Measurements from ENCODE around the gene CCNQ. TPM values are rescaled to one million over a fixed set of nuclear protein-coding genes. Genes with fewer than 3 reads are reported as not detected.

The CCNQ gene
- total RNA-seq, 2 experiments from 2014 or later = 18.1 to 18.9 TPM

GRCh38 chrX:153571534-153571908, 27.4 kb downstream of the CCNQ start:
- no peaks in the 10 kb centered on the region for H3K9me3 Mint-ChIP-seq
- H3K27me3 Mint-ChIP-seq = no peaks in the 10 kb centered on the region
- H3K27ac Mint-ChIP-seq = no peak overlapping the region
- intact Hi-C loops (cut with micrococcal nuclease) = no loop called here
- ChIA-PET POLR2A (no interaction called here), CTCF (no interaction called here)
- H3K4me3 Mint-ChIP-seq = no peak overlapping the region
- no peaks in the 10 kb centered on the region for H3K36me3 Mint-ChIP-seq
- DNase-seq = no peak
- H3K4me1 Mint-ChIP-seq (ENCODE audit: low read depth) = no peaks in the 10 kb centered on the region

GRCh38 chrX:153569475-153569874, 29.5 kb downstream of the CCNQ start:
- H3K36me3 Mint-ChIP-seq = no peaks in the 10 kb centered on the region
- no peaks in the 10 kb centered on the region for H3K4me1 Mint-ChIP-seq (ENCODE audit: low read depth)
- CTCF ChIA-PET = no interaction called here
- no peak overlapping the region for H3K4me3 Mint-ChIP-seq
- DNase-seq = no peak
- intact Hi-C loops (cut with micrococcal nuclease) = no loop called here
- no peak overlapping the region for H3K27ac Mint-ChIP-seq
- no peaks in the 10 kb centered on the region for H3K27me3 Mint-ChIP-seq
- POLR2A ChIA-PET = no interaction called here
- H3K9me3 Mint-ChIP-seq = no peaks in the 10 kb centered on the region

- no peaks in the 10 kb centered on the region for H3K4me1 Mint-ChIP-seq (ENCODE audit: low read depth)
- intact Hi-C loops (cut with micrococcal nuclease) = no loop called here
- ChIA-PET POLR2A (no interaction called here), CTCF (no interaction called here)
- no peaks in the 10 kb centered on the region for H3K27me3 Mint-ChIP-seq
- H3K36me3 Mint-ChIP-seq = no peaks in the 10 kb centered on the region
- no peaks in the 10 kb centered on the region for H3K9me3 Mint-ChIP-seq
- DNase-seq = no peak
- no peak overlapping the region for H3K27ac Mint-ChIP-seq
- no peak overlapping the region for H3K4me3 Mint-ChIP-seq
Observed at GRCh38 chrX:153568451-153569011, 30.4 kb downstream of the CCNQ start.

GRCh38 chrX:153565996-153566580, 32.9 kb downstream of the CCNQ start:
- intact Hi-C loops (cut with micrococcal nuclease) = no loop called here
- H3K27ac Mint-ChIP-seq = no peak overlapping the region
- H3K4me3 Mint-ChIP-seq = no peak overlapping the region
- no peaks in the 10 kb centered on the region for H3K27me3 Mint-ChIP-seq
- H3K4me1 Mint-ChIP-seq (ENCODE audit: low read depth) = no peaks in the 10 kb centered on the region
- no peaks in the 10 kb centered on the region for H3K9me3 Mint-ChIP-seq
- no peaks in the 10 kb centered on the region for H3K36me3 Mint-ChIP-seq
- ChIA-PET POLR2A (no interaction called here), CTCF (interaction anchor here (2.3 kb wide), 1 partner anchor 102 kb away, joined by 7 read pairs; no protein-coding TSS in a partner anchor)
- no peak for DNase-seq

GRCh38 chrX:153564047-153564606, 34.8 kb downstream of the CCNQ start:
- no peaks in the 10 kb centered on the region for H3K4me1 Mint-ChIP-seq (ENCODE audit: low read depth)
- no peak overlapping the region for H3K27ac Mint-ChIP-seq
- POLR2A ChIA-PET = no interaction called here
- no peaks in the 10 kb centered on the region for H3K36me3 Mint-ChIP-seq
- no peaks in the 10 kb centered on the region for H3K27me3 Mint-ChIP-seq
- no peaks in the 10 kb centered on the region for H3K9me3 Mint-ChIP-seq
- intact Hi-C loops (cut with micrococcal nuclease) = no loop called here
- CTCF ChIA-PET = interaction anchor here (1.3 to 2.3 kb wide), 2 partner anchors 9 to 104 kb away, joined by 5 to 7 read pairs; no protein-coding TSS in a partner anchor
- DNase-seq = no peak
- H3K4me3 Mint-ChIP-seq = no peak overlapping the region

GRCh38 chrX:153562546-153562945, 36.4 kb downstream of the CCNQ start:
- ChIA-PET POLR2A (no interaction called here), CTCF (interaction anchor here (1.2 kb wide), 1 partner anchor 23 kb away, joined by 5 read pairs; no protein-coding TSS in a partner anchor)
- Mint-ChIP-seq H3K36me3 (no peaks in the 10 kb centered on the region), H3K4me3 (no peak overlapping the region), H3K4me1 (ENCODE audit: low read depth) (no peaks in the 10 kb centered on the region), H3K9me3 (no peaks in the 10 kb centered on the region), H3K27me3 (no peaks in the 10 kb centered on the region), H3K27ac (no peak overlapping the region)
- intact Hi-C loops (cut with micrococcal nuclease) = no loop called here
- DNase-seq = no peak

- Mint-ChIP-seq H3K27me3 (no peaks in the 10 kb centered on the region), H3K4me1 (ENCODE audit: low read depth) (no peaks in the 10 kb centered on the region), H3K27ac (no peak overlapping the region), H3K9me3 (no peaks in the 10 kb centered on the region), H3K36me3 (no peaks in the 10 kb centered on the region), H3K4me3 (no peak overlapping the region)
- intact Hi-C loops (cut with micrococcal nuclease) = no loop called here
- CTCF ChIA-PET = no interaction called here
- no peak for DNase-seq
- POLR2A ChIA-PET = no interaction called here
Observed at GRCh38 chrX:153561337-153561736, 37.6 kb downstream of the CCNQ start.

- CTCF ChIA-PET = interaction anchor here (1.3 kb wide), 1 partner anchor 107 kb away, joined by 4 read pairs; no protein-coding TSS in a partner anchor
- intact Hi-C loops (cut with micrococcal nuclease) = no loop called here
- Mint-ChIP-seq H3K36me3 (no peaks in the 10 kb centered on the region), H3K4me1 (ENCODE audit: low read depth) (no peaks in the 10 kb centered on the region), H3K4me3 (no peak overlapping the region), H3K27ac (no peak overlapping the region), H3K27me3 (no peaks in the 10 kb centered on the region), H3K9me3 (no peaks in the 10 kb centered on the region)
- DNase-seq = no peak
- POLR2A ChIA-PET = no interaction called here
Observed at GRCh38 chrX:153560466-153560865, 38.5 kb downstream of the CCNQ start.

- H3K27ac Mint-ChIP-seq = no peak overlapping the region
- CTCF ChIA-PET = interaction anchor here (1.3 kb wide), 1 partner anchor 107 kb away, joined by 4 read pairs; no protein-coding TSS in a partner anchor
- intact Hi-C loops (cut with micrococcal nuclease) = loop anchor here (5.0 kb wide), 1 partner anchor 87 kb away; the partner anchor contains the start of gene DUSP9
- H3K4me1 Mint-ChIP-seq (ENCODE audit: low read depth) = no peaks in the 10 kb centered on the region
- no peaks in the 10 kb centered on the region for H3K27me3 Mint-ChIP-seq
- no peaks in the 10 kb centered on the region for H3K36me3 Mint-ChIP-seq
- no peak for DNase-seq
- no peak overlapping the region for H3K4me3 Mint-ChIP-seq
- no peaks in the 10 kb centered on the region for H3K9me3 Mint-ChIP-seq
- POLR2A ChIA-PET = no interaction called here
Observed at GRCh38 chrX:153560000-153560399, 38.9 kb downstream of the CCNQ start.

- H3K4me3 Mint-ChIP-seq = no peak overlapping the region
- CTCF ChIA-PET = no interaction called here
- H3K4me1 Mint-ChIP-seq (ENCODE audit: low read depth) = no peaks in the 10 kb centered on the region
- H3K27me3 Mint-ChIP-seq = no peaks in the 10 kb centered on the region
- no peak overlapping the region for H3K27ac Mint-ChIP-seq
- DNase-seq = no peak
- H3K9me3 Mint-ChIP-seq = no peaks in the 10 kb centered on the region
- intact Hi-C loops (cut with micrococcal nuclease) = loop anchor here (5.0 kb wide), 1 partner anchor 90 kb away; the partner anchor contains the start of gene DUSP9
- POLR2A ChIA-PET = no interaction called here
- H3K36me3 Mint-ChIP-seq = no peaks in the 10 kb centered on the region
Observed at GRCh38 chrX:153557618-153558355, 41.2 kb downstream of the CCNQ start.

GRCh38 chrX:153556767-153557166, 42.2 kb downstream of the CCNQ start:
- no peak overlapping the region for H3K4me3 Mint-ChIP-seq
- POLR2A ChIA-PET = no interaction called here

GRCh38 chrX:153554519-153555167, 44.3 kb downstream of the CCNQ start:
- Mint-ChIP-seq H3K4me3 (no peak overlapping the region), H3K9me3 (no peaks in the 10 kb centered on the region), H3K4me1 (ENCODE audit: low read depth) (no peaks in the 10 kb centered on the region), H3K27me3 (no peaks in the 10 kb centered on the region), H3K36me3 (no peaks in the 10 kb centered on the region), H3K27ac (no peak overlapping the region)
- peak; percentile 70 for DNase-seq
- POLR2A ChIA-PET = no interaction called here
- CTCF ChIA-PET = interaction anchor here (0.6 to 5.3 kb wide), 11 partner anchors 10 to 154 kb away, joined by 3 to 49 read pairs (median 5); partner anchors contain the start of gene DUSP9
- intact Hi-C loops (cut with micrococcal nuclease) = loop anchor here (1.0 to 5.0 kb wide), 2 partner anchors 93 to 113 kb away; partner anchors contain the start of gene DUSP9

More at GRCh38 chrX:153556767-153557166, 42.2 kb downstream of the CCNQ start:
- no peaks in the 10 kb centered on the region for H3K27me3 Mint-ChIP-seq
- CTCF ChIA-PET = interaction anchor here (2.6 to 5.3 kb wide), 3 partner anchors 17 to 111 kb away, joined by 10 to 49 read pairs (median 12); partner anchors contain the start of gene DUSP9
- DNase-seq = no peak
- intact Hi-C loops (cut with micrococcal nuclease) = loop anchor here (5.0 kb wide), 1 partner anchor 91 kb away; the partner anchor contains the start of gene DUSP9
- H3K36me3 Mint-ChIP-seq = no peaks in the 10 kb centered on the region
- H3K4me1 Mint-ChIP-seq (ENCODE audit: low read depth) = no peaks in the 10 kb centered on the region
- no peak overlapping the region for H3K27ac Mint-ChIP-seq
- H3K9me3 Mint-ChIP-seq = no peaks in the 10 kb centered on the region
